Measurements from ENCODE around the gene PTPN14. TPM values are rescaled to one million over a fixed set of nuclear protein-coding genes. Genes with fewer than 3 reads are reported as not detected.

Gene PTPN14
- total RNA-seq, 1 experiment from 2014 or later, result 76.4 TPM

DNA sequence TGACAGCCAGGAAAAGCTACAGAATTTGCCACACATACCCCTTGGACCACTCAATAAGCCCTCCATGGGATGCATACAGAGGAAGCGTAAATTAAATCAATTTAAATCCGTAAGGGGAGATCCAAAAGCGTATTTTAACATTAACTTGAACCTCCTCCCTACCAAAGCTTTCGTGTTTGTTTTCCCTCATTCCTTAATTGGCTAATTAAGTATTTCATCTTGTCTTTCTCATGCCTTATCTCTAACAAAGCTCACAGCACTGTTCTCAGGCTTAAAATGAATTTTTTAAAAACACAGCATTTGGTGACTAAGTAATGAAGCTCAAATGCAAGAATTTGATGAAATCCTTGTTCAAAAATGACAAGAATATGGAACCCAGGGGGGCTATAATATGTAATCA is 3.1 kb downstream of the PTPN14 start:
- H3T11ph ChIP-seq (ENCODE audit: low read length), result no peak overlapping the region
- TF ChIP-seq, protein P1, sequence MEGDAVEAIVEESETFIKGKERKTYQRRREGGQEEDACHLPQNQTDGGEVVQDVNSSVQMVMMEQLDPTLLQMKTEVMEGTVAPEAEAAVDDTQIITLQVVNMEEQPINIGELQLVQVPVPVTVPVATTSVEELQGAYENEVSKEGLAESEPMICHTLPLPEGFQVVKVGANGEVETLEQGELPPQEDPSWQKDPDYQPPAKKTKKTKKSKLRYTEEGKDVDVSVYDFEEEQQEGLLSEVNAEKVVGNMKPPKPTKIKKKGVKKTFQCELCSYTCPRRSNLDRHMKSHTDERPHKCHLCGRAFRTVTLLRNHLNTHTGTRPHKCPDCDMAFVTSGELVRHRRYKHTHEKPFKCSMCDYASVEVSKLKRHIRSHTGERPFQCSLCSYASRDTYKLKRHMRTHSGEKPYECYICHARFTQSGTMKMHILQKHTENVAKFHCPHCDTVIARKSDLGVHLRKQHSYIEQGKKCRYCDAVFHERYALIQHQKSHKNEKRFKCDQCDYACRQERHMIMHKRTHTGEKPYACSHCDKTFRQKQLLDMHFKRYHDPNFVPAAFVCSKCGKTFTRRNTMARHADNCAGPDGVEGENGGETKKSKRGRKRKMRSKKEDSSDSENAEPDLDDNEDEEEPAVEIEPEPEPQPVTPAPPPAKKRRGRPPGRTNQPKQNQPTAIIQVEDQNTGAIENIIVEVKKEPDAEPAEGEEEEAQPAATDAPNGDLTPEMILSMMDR (conservative IDR thresholded peaks at IDR 0.05), result no peak
- no peak overlapping the region for H2AFZ ChIP-seq (ENCODE audit: low read length)
- H3K27ac Mint-ChIP-seq, result no peak overlapping the region
- H3K56ac ChIP-seq (ENCODE audit: insufficient read length, low read depth, low read length), result no peak overlapping the region
- H3K4ac ChIP-seq (ENCODE audit: low read depth, low read length), result no peak overlapping the region
- peaks cover 12% of the 10 kb centered on the region for H3K4me1 ChIP-seq (ENCODE audit: insufficient read depth, low read length)
- no peak overlapping the region for H4K5ac ChIP-seq (ENCODE audit: insufficient read length, low read depth, low read length)
- no peak overlapping the region for H2BK120ac ChIP-seq (ENCODE audit: low read depth, low read length, poor library complexity, severe bottlenecking)
- H4K8ac ChIP-seq (replicated peaks; ENCODE audit: insufficient read length, low read depth, low read length), result no peak overlapping the region
- H3K9me3 Mint-ChIP-seq, result no peaks in the 10 kb centered on the region; a peak in 2 of 5 replicates
- H2BK5ac ChIP-seq (ENCODE audit: insufficient read length, low read length), result no peak overlapping the region
- H2BK12ac ChIP-seq (ENCODE audit: insufficient read length, low read depth, low read length), result no peak overlapping the region
- H3K9ac ChIP-seq (ENCODE audit: extremely low read depth, insufficient read length, low read length), result no peak overlapping the region
- H3K4me1 Mint-ChIP-seq, result peaks cover 50 to 60% of the 10 kb centered on the region in 2 experiments
- DNase-seq, result no peak
- no peak overlapping the region for H3K4me2 ChIP-seq (ENCODE audit: insufficient read depth, insufficient read length, low read length)
- no peak overlapping the region for H3K23ac ChIP-seq (ENCODE audit: insufficient read length, low read depth, low read length)
- H3K27me3 Mint-ChIP-seq (ENCODE audit: low read depth), result no peaks in the 10 kb centered on the region
- no CpG with 5 or more reads among the region's 4 CpGs for WGBS (ENCODE audit: extremely low coverage, insufficient read length, low lambda C conversion rate)
- peaks cover 27% of the 10 kb centered on the region for H3K23me2 ChIP-seq (ENCODE audit: insufficient read length, low read depth, low read length, poor library complexity, severe bottlenecking)
- H3K27me3 ChIP-seq (ENCODE audit: insufficient read depth, low read length), result no peaks in the 10 kb centered on the region
- H3K36me3 Mint-ChIP-seq (ENCODE audit: insufficient read depth in 1 of 3, low read depth in 3 of 3), result 0 out of 7 replicates have a peak, but pooled peaks cover 0 to 2% (median 0%) of the 10 kb centered on the region in 3 experiments
- no peak overlapping the region for H4K91ac ChIP-seq (ENCODE audit: insufficient read length, low read depth, low read length)
- peaks cover 52% of the 10 kb centered on the region; the same call in 1 of the 2 replicates for H3K79me2 ChIP-seq (ENCODE audit: insufficient read depth, low read length)
- H3K27ac ChIP-seq (ENCODE audit: insufficient read length, low read depth, low read length), result no peak overlapping the region
- no peak overlapping the region for H3K18ac ChIP-seq (ENCODE audit: insufficient read length, low read depth, low read length)
- no peak overlapping the region for H2AK5ac ChIP-seq (ENCODE audit: insufficient read length, low read length)
- H4K20me1 ChIP-seq (ENCODE audit: control insufficient read depth, insufficient read depth, insufficient read length), result no peaks in the 10 kb centered on the region
- H3K79me1 ChIP-seq (ENCODE audit: insufficient read depth, low read depth, low read length, poor library complexity, severe bottlenecking), result peaks cover 4% of the 10 kb centered on the region
- H3K14ac ChIP-seq (ENCODE audit: insufficient read depth, low read length), result no peak overlapping the region
- peak overlapping the region in 1 of 2 experiments; percentile 22; a peak in 1 of 5 replicates for H3K4me3 Mint-ChIP-seq
- H2BK15ac ChIP-seq (ENCODE audit: low read depth, low read length), result no peak overlapping the region
- H3K9me3 ChIP-seq (ENCODE audit: control insufficient read depth, low read depth, low read length), result no peaks in the 10 kb centered on the region
- H2BK20ac ChIP-seq (ENCODE audit: low read depth, low read length, poor library complexity, severe bottlenecking), result no peak overlapping the region
